Fibroblast of lung (primary cell): ENCODE data around the gene ALDH1A1. TPM values are rescaled to one million over a fixed set of nuclear protein-coding genes. Genes with fewer than 3 reads are reported as not detected.
A peak's percentile ranks its signal among the peaks of the same experiment; 100 is the strongest.

Source experiments
- DNase-seq, 2 donors: peaks; one replicate each; pipeline versions ENCODE4 v3.0.0 to v3.0.0-alpha.2; 2010; ENCODE audit warnings: low read depth in 2 of 2
- H2AFZ ChIP-seq: 2 replicates; pipeline ENCODE4 v1.5.1; 2012; ENCODE audit warnings: low read length, control low read depth, inconsistent platforms
- H3K27ac ChIP-seq: 2 replicates; pipeline ENCODE4 v1.5.1; 2011; ENCODE audit warnings: low read length, control low read depth; ENCODE audit not compliant: insufficient read depth
- H3K27me3 ChIP-seq: 2 replicates; pipeline ENCODE4 v1.5.1; 2011; ENCODE audit warnings: mild to moderate bottlenecking, low read length; ENCODE audit not compliant: control insufficient read depth, insufficient read depth
- H3K36me3 ChIP-seq: 2 replicates; pipeline ENCODE4 v1.5.1; 2011; ENCODE audit warnings: low read length; ENCODE audit not compliant: control insufficient read depth, insufficient read depth
- H3K4me1 ChIP-seq: 2 replicates; pipeline ENCODE4 v1.5.1; 2011; ENCODE audit warnings: low read length; ENCODE audit not compliant: control insufficient read depth, insufficient read depth; ENCODE audit errors: extremely low read depth
- H3K4me2 ChIP-seq: 2 replicates; pipeline ENCODE4 v1.5.1; 2011; ENCODE audit warnings: low read length, control low read depth; ENCODE audit not compliant: insufficient read depth; ENCODE audit errors: extremely low read depth
- H3K4me3 ChIP-seq, 4 experiments: fragments of 200-600 bp in 1 of 4; sonication (generic) in 1 of 4; replicated peaks in 1 of 4; 2 replicates each; pipeline ENCODE4 v1.5.1; 2011 to 2016; ENCODE audit warnings: low read length in 4 of 4, low read depth in 3 of 4, mild to moderate bottlenecking in 3 of 4, control low read depth in 2 of 4, inconsistent platforms in 1 of 4, mixed read lengths in 1 of 4; ENCODE audit not compliant: insufficient read depth in 1 of 4; ENCODE audit errors: control extremely low read depth in 1 of 4
- H3K79me2 ChIP-seq: 2 replicates; pipeline ENCODE4 v1.5.1; 2012; ENCODE audit warnings: mild to moderate bottlenecking, low read length, inconsistent platforms; ENCODE audit not compliant: control insufficient read depth, insufficient read depth
- H3K9ac ChIP-seq: 2 replicates; pipeline ENCODE4 v1.5.1; 2011; ENCODE audit warnings: mild to moderate bottlenecking, low read length, control low read depth; ENCODE audit not compliant: insufficient read depth
- H3K9me3 ChIP-seq: 2 replicates; pipeline ENCODE4 v1.5.1; 2012; ENCODE audit warnings: low read depth, low read length; ENCODE audit not compliant: control insufficient read depth, insufficient read depth
- H4K20me1 ChIP-seq: 2 replicates; pipeline ENCODE4 v1.5.1; 2011; ENCODE audit warnings: low read length; ENCODE audit not compliant: control insufficient read depth, insufficient read depth; ENCODE audit errors: extremely low read depth
- EZH2 ChIP-seq: IDR thresholded peaks from 2 replicates; pipeline ENCODE4 v1.5.1; 2012; ENCODE audit warnings: low read length, control low read depth, mild to moderate bottlenecking; ENCODE audit errors: missing control alignments
- polyA plus RNA-seq, 2 donors: library from polyadenylated mRNA; depleted of rRNA in 1 of 2; stranded (reverse) in 1 of 2; unstranded in 1 of 2; fragments of >200 nt; gene quantifications; 2 replicates each; pipeline ENCODE4 v1.2.1, GENCODE V29; 2011 to 2012; ENCODE audit warnings: missing spikeins in 1 of 2
- total RNA-seq: library from RNA; depleted of rRNA; stranded (reverse); fragments of >200 nt; gene quantifications from 2 replicates; pipeline ENCODE4 v1.2.1, GENCODE V29; 2014
- TF ChIP-seq, protein P1 (sequence below), 2 donors: IDR thresholded peaks in 1 of 2; conservative IDR thresholded peaks in 1 of 2; 1 replicate in 1 of 2; 2 replicates in 1 of 2; pipeline ENCODE4 v1.5.1; 2011 to 2012; ENCODE audit warnings: low read length in 2 of 2, control low read depth in 1 of 2, inconsistent platforms in 1 of 2, low read depth in 1 of 2, mild to moderate bottlenecking in 1 of 2

ALDH1A1 gene
- total and polyA plus RNA-seq, 2 donors (not counting 1 experiment from before 2014, with no cell fraction given), result 7.4 to 46.1 TPM

DNA sequence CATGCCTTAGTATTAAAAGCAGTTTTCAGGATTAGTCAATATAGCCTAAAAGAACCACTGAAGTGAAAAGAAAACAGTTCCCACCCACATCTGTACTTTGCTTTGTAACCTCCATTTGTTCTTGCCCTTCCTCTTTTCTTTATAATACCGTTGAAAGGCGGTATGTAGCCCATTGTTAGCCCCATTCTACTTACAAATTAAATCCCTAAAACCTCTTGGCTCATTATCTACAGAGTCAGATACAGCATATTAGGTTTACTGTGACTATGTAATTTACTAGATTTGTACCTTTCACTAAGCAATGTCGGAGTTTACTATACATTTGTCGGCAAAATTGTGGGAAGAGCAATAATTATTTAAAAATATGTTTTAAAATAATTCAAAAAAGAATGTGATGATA, 17.3 kb downstream of the ALDH1A1 start:
- no peaks in the 10 kb centered on the region for H3K27me3 ChIP-seq
- no peaks in the 10 kb centered on the region for H3K36me3 ChIP-seq
- no peak for DNase-seq
- H3K9me3 ChIP-seq, result no peaks in the 10 kb centered on the region
- H3K4me3 ChIP-seq, result no peak overlapping the region
- H3K9ac ChIP-seq, result no peak overlapping the region
- H3K79me2 ChIP-seq, result no peaks in the 10 kb centered on the region
- H4K20me1 ChIP-seq, result no peaks in the 10 kb centered on the region
- no peak overlapping the region for H3K4me2 ChIP-seq
- H3K4me1 ChIP-seq, result no peaks in the 10 kb centered on the region
- no peak overlapping the region for H2AFZ ChIP-seq
- no peak for TF ChIP-seq EZH2
- TF ChIP-seq, protein P1, sequence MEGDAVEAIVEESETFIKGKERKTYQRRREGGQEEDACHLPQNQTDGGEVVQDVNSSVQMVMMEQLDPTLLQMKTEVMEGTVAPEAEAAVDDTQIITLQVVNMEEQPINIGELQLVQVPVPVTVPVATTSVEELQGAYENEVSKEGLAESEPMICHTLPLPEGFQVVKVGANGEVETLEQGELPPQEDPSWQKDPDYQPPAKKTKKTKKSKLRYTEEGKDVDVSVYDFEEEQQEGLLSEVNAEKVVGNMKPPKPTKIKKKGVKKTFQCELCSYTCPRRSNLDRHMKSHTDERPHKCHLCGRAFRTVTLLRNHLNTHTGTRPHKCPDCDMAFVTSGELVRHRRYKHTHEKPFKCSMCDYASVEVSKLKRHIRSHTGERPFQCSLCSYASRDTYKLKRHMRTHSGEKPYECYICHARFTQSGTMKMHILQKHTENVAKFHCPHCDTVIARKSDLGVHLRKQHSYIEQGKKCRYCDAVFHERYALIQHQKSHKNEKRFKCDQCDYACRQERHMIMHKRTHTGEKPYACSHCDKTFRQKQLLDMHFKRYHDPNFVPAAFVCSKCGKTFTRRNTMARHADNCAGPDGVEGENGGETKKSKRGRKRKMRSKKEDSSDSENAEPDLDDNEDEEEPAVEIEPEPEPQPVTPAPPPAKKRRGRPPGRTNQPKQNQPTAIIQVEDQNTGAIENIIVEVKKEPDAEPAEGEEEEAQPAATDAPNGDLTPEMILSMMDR (conservative IDR thresholded peaks at IDR 0.05 in 1 of 2, IDR thresholded peaks at IDR 0.05 in 1 of 2; ENCODE audit: low read depth in 1 of 2, low read length in 2 of 2), result no peak
- no peak overlapping the region for H3K27ac ChIP-seq

DNA sequence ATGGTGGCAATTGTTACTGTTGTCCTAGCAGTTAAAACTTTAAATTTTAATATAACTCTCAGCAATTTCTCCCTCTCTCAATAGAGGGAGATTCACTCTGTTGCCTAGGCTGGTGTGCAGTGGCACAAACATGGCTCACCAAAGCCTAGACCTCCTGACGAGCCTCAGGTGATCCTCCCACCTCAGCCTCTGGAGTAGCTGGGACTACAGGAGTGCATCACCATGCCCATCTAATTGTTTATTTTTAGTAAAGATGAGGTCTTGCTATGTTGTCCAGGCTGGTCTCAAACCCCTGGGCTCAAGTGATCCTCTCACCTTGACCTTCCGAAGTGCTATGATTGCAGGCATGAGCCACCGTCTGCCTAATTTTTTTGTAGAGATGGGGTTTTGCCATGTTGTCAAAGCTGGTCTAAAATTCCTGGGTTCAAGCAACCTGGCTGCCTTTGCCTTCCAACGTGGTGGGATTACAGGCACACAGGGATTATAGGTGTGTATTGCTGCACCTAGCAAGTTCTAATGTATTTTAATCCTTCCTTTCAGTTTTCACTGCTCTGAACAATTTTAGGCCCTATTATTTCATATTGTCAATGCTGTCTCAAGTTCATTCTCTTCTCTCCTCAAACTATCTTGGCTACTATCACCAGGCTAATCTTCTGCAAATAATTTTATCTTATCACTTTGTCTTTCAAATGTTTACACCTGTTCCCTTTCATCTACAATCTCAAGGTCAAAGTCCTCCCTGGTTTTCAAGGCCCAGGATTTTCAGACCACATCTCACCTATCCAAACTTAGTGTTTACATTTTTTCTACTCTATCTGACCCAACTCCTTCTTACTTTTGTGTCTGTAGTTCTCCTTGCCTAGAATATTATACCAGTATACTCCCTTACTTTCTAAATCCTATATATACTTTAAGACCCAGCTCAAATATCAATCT, 18.9 kb downstream of the ALDH1A1 start:
- H3K36me3 ChIP-seq, result no peaks in the 10 kb centered on the region
- no peak for TF ChIP-seq EZH2
- TF ChIP-seq, protein P1 (conservative IDR thresholded peaks at IDR 0.05 in 1 of 2, IDR thresholded peaks at IDR 0.05 in 1 of 2; ENCODE audit: low read depth in 1 of 2, low read length in 2 of 2), result no peak
- H3K27me3 ChIP-seq, result no peaks in the 10 kb centered on the region
- DNase-seq, result no peak
- no peak overlapping the region for H3K27ac ChIP-seq
- H3K9me3 ChIP-seq, result no peaks in the 10 kb centered on the region
- H3K4me3 ChIP-seq, result no peak overlapping the region
- H2AFZ ChIP-seq, result no peak overlapping the region
- no peaks in the 10 kb centered on the region for H4K20me1 ChIP-seq
- no peak overlapping the region for H3K9ac ChIP-seq
- H3K4me1 ChIP-seq, result no peaks in the 10 kb centered on the region
- H3K4me2 ChIP-seq, result no peak overlapping the region
- H3K79me2 ChIP-seq, result no peaks in the 10 kb centered on the region

GRCh38 chr9:72932619-72933018, 20.2 kb downstream of the ALDH1A1 start:
- no peak overlapping the region for H3K4me2 ChIP-seq
- H3K36me3 ChIP-seq, result no peaks in the 10 kb centered on the region
- no peak overlapping the region for H3K27ac ChIP-seq
- H3K9me3 ChIP-seq, result no peaks in the 10 kb centered on the region
- H3K4me3 ChIP-seq, result no peak overlapping the region
- no peaks in the 10 kb centered on the region for H3K27me3 ChIP-seq
- peak in 1 of 2 donors; percentile 61 for DNase-seq
- no peak overlapping the region for H2AFZ ChIP-seq
- no peaks in the 10 kb centered on the region for H4K20me1 ChIP-seq
- H3K4me1 ChIP-seq, result no peaks in the 10 kb centered on the region
- H3K79me2 ChIP-seq, result no peaks in the 10 kb centered on the region
- no peak overlapping the region for H3K9ac ChIP-seq
- TF ChIP-seq, protein P1 (conservative IDR thresholded peaks at IDR 0.05 in 1 of 2, IDR thresholded peaks at IDR 0.05 in 1 of 2; ENCODE audit: low read depth in 1 of 2, low read length in 2 of 2), result no peak
